Tibial nerve (tissue), 4 donors: ENCODE results near the gene ABHD12B.

Source experiments
- CTCF ChIP-seq, 5 experiments: fragments of 200-600 bp in 3 of 5; fragments of 450-650 bp in 2 of 5; sonication (generic) in 3 of 5; IDR thresholded peaks; one replicate each; pipeline ENCODE4 v1.5.1; 2016 to 2019; ENCODE audit warnings: antibody characterized with exemption in 5 of 5, mild to moderate bottlenecking in 3 of 5, moderate library complexity in 2 of 5
- EP300 ChIP-seq, 2 donors: sonication (generic); formaldehyde crosslinking; IDR thresholded peaks; one replicate each; pipeline ENCODE4 v1.6.1; 2017; ENCODE audit warnings: antibody characterized with exemption in 2 of 2, mild to moderate bottlenecking in 1 of 2
- POLR2A ChIP-seq, 2 donors: fragments of 450-650 bp; IDR thresholded peaks; one replicate each; pipeline ENCODE4 v1.6.1; 2017; ENCODE audit warnings: antibody characterized with exemption in 2 of 2, mild to moderate bottlenecking in 2 of 2, moderate library complexity in 2 of 2

DNA sequence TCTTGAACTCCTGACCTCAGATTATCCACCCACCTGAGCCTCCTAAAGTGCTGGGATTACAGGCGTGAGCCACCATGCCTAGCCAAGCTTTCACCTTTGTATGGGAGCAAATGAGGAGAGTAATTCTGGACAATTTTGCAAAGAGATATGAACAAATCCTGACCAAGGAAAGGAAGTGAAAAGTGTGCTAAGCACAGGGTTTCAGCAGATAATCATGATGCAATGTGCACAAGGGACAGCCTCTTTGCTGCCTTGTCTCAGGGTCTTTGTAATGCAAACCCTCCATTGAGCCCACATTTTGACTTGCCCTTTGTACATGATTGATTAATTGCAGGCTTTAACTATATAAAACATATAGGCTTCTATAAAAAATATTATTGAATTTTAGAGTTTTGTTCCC is 81.6 kb downstream of the ABHD12B start:
- TF ChIP-seq CTCF (IDR thresholded peaks at IDR 0.05): no peak
- TF ChIP-seq POLR2A (IDR thresholded peaks at IDR 0.05): no peak
- TF ChIP-seq EP300 (IDR thresholded peaks at IDR 0.05): no peak
